K562 (cell line): ENCODE measurements around the gene PDHB. TPM values are rescaled to one million over a fixed set of nuclear protein-coding genes. Genes with fewer than 3 reads are reported as not detected.

Experiments used
- BHLHE40 ChIP-seq: IDR thresholded peaks from 2 replicates; pipeline ENCODE4 v1.6.1; 2011; ENCODE audit warnings: low read length, improper control_type of control experiment
- CBFA2T2 ChIP-seq: fragments of 450-650 bp; conservative IDR thresholded peaks from 2 replicates; pipeline ENCODE4 v1.6.1; 2017; ENCODE audit warnings: mild to moderate bottlenecking
- CBFA2T3 ChIP-seq: fragments of 450-650 bp; IDR thresholded peaks from 2 replicates; pipeline ENCODE4 v1.6.1; 2017
- CBX1 ChIP-seq: sonication (generic); IDR thresholded peaks from 2 replicates; pipeline ENCODE4 v1.6.1; 2016; ENCODE audit warnings: antibody characterized with exemption, low read depth, mild to moderate bottlenecking
- CBX3 ChIP-seq, 2 experiments: IDR thresholded peaks; 1 replicate in 1 of 2; 2 replicates in 1 of 2; pipeline ENCODE4 v1.6.1; 2012; ENCODE audit warnings: inconsistent platforms in 2 of 2, low read length in 2 of 2, borderline replicate concordance in 1 of 2, control low read depth in 1 of 2
- CCNT2 ChIP-seq: IDR thresholded peaks from 2 replicates; pipeline ENCODE4 v1.6.1; 2011; ENCODE audit warnings: borderline replicate concordance, low read depth, mild to moderate bottlenecking, moderate library complexity, mixed read lengths, low read length; ENCODE audit not compliant: insufficient read length; ENCODE audit errors: extremely low read depth
- DMBX1 ChIP-seq: fragments of 250-450 bp; sonication (Bioruptor Pico); IDR thresholded peaks from 2 replicates; pipeline ENCODE4 v1.8.0; 2022; ENCODE audit warnings: inconsistent platforms, mild to moderate bottlenecking, moderate library complexity, borderline replicate concordance
- E2F3 ChIP-seq: fragments of 250-450 bp; sonication (Bioruptor Pico); IDR thresholded peaks from 2 replicates; pipeline ENCODE4 v1.4.0; 2020; ENCODE audit warnings: mild to moderate bottlenecking
- FOSL1 ChIP-seq: fragments of 200-800 bp; sonication (Bioruptor generic); conservative IDR thresholded peaks from 2 replicates; pipeline ENCODE4 v1.6.1; 2016; ENCODE audit warnings: missing genetic modification characterization, missing compliant biosample characterization
- FUS ChIP-seq: fragments of 200-400 bp; formaldehyde crosslinking; optimal IDR thresholded peaks from 2 replicates; pipeline ENCODE3; 2017; ENCODE audit warnings: low read depth, low read length
- LCOR ChIP-seq: sonication (generic); formaldehyde crosslinking; IDR thresholded peaks from 2 replicates; pipeline ENCODE4 v1.8.0; 2022; ENCODE audit warnings: mild to moderate bottlenecking, missing genetic modification reagents
- MYBL2 ChIP-seq, 2 experiments: fragments of 450-650 bp in 1 of 2; sonication (generic) in 1 of 2; formaldehyde crosslinking in 1 of 2; IDR thresholded peaks; 2 replicates each; pipeline versions ENCODE4 v1.6.1 to v1.8.1; 2017 to 2022; ENCODE audit warnings: borderline replicate concordance in 1 of 2, inconsistent platforms in 1 of 2, low read depth in 1 of 2, mild to moderate bottlenecking in 1 of 2, missing genetic modification reagents in 1 of 2, moderate library complexity in 1 of 2
- NCOA1 ChIP-seq: fragments of 450-650 bp; IDR thresholded peaks from 2 replicates; pipeline ENCODE4 v1.6.1; 2016; ENCODE audit warnings: low read depth
- NR4A1 ChIP-seq, 2 experiments: fragments of 250-450 bp in 1 of 2; fragments of 450-650 bp in 1 of 2; sonication (Bioruptor Pico) in 1 of 2; IDR thresholded peaks; 2 replicates each; pipeline versions ENCODE4 v1.4.0 to v1.6.1; 2016 to 2020; ENCODE audit warnings: mild to moderate bottlenecking in 2 of 2, missing compliant biosample characterization in 1 of 2, missing genetic modification characterization in 1 of 2, moderate library complexity in 1 of 2
- PHB2 ChIP-seq: fragments of 450-650 bp; IDR thresholded peaks from 2 replicates; pipeline ENCODE4 v1.6.1; 2017; ENCODE audit warnings: low read depth
- PML ChIP-seq: IDR thresholded peaks from 2 replicates; pipeline ENCODE4 v1.6.1; 2012; ENCODE audit warnings: low read length, inconsistent platforms
- SAFB2 ChIP-seq: fragments of 200-400 bp; formaldehyde crosslinking; IDR thresholded peaks from 2 replicates; pipeline ENCODE4 v1.6.1; 2018; ENCODE audit warnings: borderline replicate concordance, low read length, low read depth, moderate library complexity; ENCODE audit not compliant: severe bottlenecking
- SMAD3 ChIP-seq: fragments of 450-650 bp; formaldehyde crosslinking; conservative IDR thresholded peaks from 2 replicates; pipeline ENCODE4 v1.4.0; 2020; ENCODE audit warnings: mild to moderate bottlenecking
- SMARCC2 ChIP-seq: fragments of 450-650 bp; IDR thresholded peaks from 2 replicates; pipeline ENCODE4 v1.6.1; 2017; ENCODE audit warnings: antibody characterized with exemption, moderate library complexity, mild to moderate bottlenecking, low read depth
- THRA ChIP-seq: fragments of 450-650 bp; IDR thresholded peaks from 2 replicates; pipeline ENCODE4 v1.6.1; 2017; ENCODE audit warnings: mild to moderate bottlenecking, moderate library complexity
- ZBTB1 ChIP-seq: sonication (generic); formaldehyde crosslinking; IDR thresholded peaks from 2 replicates; pipeline ENCODE4 v1.8.1; 2023; ENCODE audit warnings: missing genetic modification reagents, low read depth, mild to moderate bottlenecking, borderline replicate concordance
- ZBTB7A ChIP-seq: IDR thresholded peaks from 2 replicates; pipeline ENCODE4 v1.6.1; 2011; ENCODE audit warnings: low read depth, mild to moderate bottlenecking, low read length, moderate library complexity, borderline replicate concordance; ENCODE audit not compliant: control insufficient read depth
- ZKSCAN1 ChIP-seq: fragments of 150-350 bp; IDR thresholded peaks from 2 replicates; pipeline ENCODE4 v1.6.1; 2016; ENCODE audit warnings: low read depth, low read length
- ZNF175 ChIP-seq: fragments of 200-800 bp; sonication (Bioruptor generic); IDR thresholded peaks from 2 replicates; pipeline ENCODE4 v1.6.1; 2016; ENCODE audit warnings: low read depth, mild to moderate bottlenecking, missing genetic modification characterization, missing compliant biosample characterization
- ZNF76 ChIP-seq: fragments of 250-450 bp; sonication (Bioruptor Pico); IDR thresholded peaks from 2 replicates; pipeline ENCODE4 v1.4.0; 2020; ENCODE audit warnings: mild to moderate bottlenecking, moderate library complexity, borderline replicate concordance
- polyA plus RNA-seq, 8 experiments: library from polyadenylated mRNA; depleted of rRNA in 4 of 8; stranded (reverse) in 5 of 8; unstranded in 3 of 8; fragments of >200 nt; fragmentation: Nextera tagmentation in 2 of 8; fragmentation: Illumina TruSeq in 1 of 8; extraction: Ambion mirVana in 2 of 8; extraction: Trizol in 1 of 8; gene quantifications; 2 replicates each; pipeline versions ENCODE4 v1.2.1 to v1.2.3, GENCODE V29; 2011 to 2014; ENCODE audit warnings: inconsistent platforms in 1 of 8, missing spikeins in 1 of 8
- total RNA-seq, 7 experiments: library from RNA; depleted of rRNA in 6 of 7; stranded (reverse); fragments of >200 nt in 6 of 7; fragmentation: Illumina TruSeq in 2 of 7; extraction: Trizol in 2 of 7; gene quantifications; 2 replicates each; pipeline versions ENCODE4 v1.2.1 to v1.2.3, GENCODE V29; 2011 to 2021; ENCODE audit warnings: low replicate concordance in 1 of 7
- TF ChIP-seq, protein P1 (sequence below): fragments of 250-450 bp; sonication (Bioruptor Pico); IDR thresholded peaks from 2 replicates; pipeline ENCODE4 v1.5.0; 2021

PDHB gene
- total and polyA plus RNA-seq, 9 of the 15 experiments (the other 6 are each of a cell fraction or from before 2014, with no cell fraction given), result 51.2 to 178 (median 85.2) TPM

GRCh38 chr3:58433400-58434167 lies at the start of gene PDHB (continued):
- TF ChIP-seq THRA (no peak), ZBTB7A (peak; percentile 70; the same call in 1 of the 2 replicates), SAFB2 (no peak), SMARCC2 (no peak), NR4A1 (CRISPR knock-in tag; IDR thresholded peaks at IDR 0.05) (no peak), NR4A1 (tag; IDR thresholded peaks at IDR 0.05) (no peak), FUS (no peak), LCOR (0 out of 2 replicates have a peak, but pooled peaks have one; percentile 71), SMAD3 (CRISPR knock-in tag) (0 out of 2 replicates have a peak, but pooled peaks have one; percentile 25), CBX3 (IDR thresholded peaks at IDR 0.05; ENCODE audit: borderline replicate concordance in 1 of 2, low read length in 2 of 2) (no peak; a peak in 1 of 3 replicates), FOSL1 (tag) (0 out of 2 replicates have a peak, but pooled peaks have one; percentile 24), PML (peak; percentile 68), E2F3 (CRISPR knock-in tag) (0 out of 2 replicates have a peak, but pooled peaks have one; percentile 18), MYBL2 (IDR thresholded peaks at IDR 0.05; ENCODE audit: low read depth) (no peak), MYBL2 (CRISPR knock-in tag; IDR thresholded peaks at IDR 0.05; ENCODE audit: borderline replicate concordance) (no peak), ZNF76 (CRISPR knock-in tag) (no peak), CCNT2 (peak; percentile 13), ZNF175 (no peak), CBX1 (0 out of 2 replicates have a peak, but pooled peaks have one; percentile 52), DMBX1 (no peak), BHLHE40 (peak; percentile 85), CBFA2T3 (no peak), CBFA2T2 (no peak), NCOA1 (no peak), ZKSCAN1 (no peak), ZBTB1 (CRISPR knock-in tag) (peak; percentile 27; the same call in 1 of the 2 replicates), PHB2 (no peak)
- TF ChIP-seq, protein P1, sequence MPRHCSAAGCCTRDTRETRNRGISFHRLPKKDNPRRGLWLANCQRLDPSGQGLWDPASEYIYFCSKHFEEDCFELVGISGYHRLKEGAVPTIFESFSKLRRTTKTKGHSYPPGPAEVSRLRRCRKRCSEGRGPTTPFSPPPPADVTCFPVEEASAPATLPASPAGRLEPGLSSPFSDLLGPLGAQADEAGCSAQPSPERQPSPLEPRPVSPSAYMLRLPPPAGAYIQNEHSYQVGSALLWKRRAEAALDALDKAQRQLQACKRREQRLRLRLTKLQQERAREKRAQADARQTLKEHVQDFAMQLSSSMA (CRISPR knock-in tag), result peak; percentile 80; the same call in 1 of the 2 replicates
